Medulla oblongata (tissue), 1 donor: ENCODE measurements around the gene ELOVL2.
"Not testable (repeated sequence)": the region's sequence is repeated elsewhere in the genome, so short reads cannot be mapped to it uniquely, and the experiment has no call there.

Source experiments
- DNase-seq: peaks from one replicate; pipeline ENCODE4 v3.0.0-alpha.2; 2015; ENCODE audit errors: extremely low spot score

The ELOVL2 gene

DNA sequence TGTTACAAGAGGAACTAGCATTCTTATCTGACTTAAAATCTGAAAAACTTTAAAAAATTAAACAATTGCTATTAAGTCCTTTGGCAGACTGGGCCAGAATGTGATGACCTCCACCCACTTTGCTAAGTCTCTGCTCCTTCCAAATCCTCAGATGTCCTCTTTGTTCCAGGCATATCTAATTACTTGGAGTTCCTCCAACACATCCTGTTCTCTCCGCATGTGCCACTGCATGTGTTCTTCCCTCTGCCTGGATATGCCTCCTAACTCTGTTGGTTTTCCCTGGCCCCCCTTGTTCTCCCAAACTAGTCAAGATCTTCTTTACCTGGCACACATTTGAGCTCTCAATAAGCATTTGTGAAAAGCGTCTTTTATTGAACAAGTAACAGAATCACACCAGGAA lies 23.1 kb downstream of the ELOVL2 start:
- DNase-seq = no peak

DNA sequence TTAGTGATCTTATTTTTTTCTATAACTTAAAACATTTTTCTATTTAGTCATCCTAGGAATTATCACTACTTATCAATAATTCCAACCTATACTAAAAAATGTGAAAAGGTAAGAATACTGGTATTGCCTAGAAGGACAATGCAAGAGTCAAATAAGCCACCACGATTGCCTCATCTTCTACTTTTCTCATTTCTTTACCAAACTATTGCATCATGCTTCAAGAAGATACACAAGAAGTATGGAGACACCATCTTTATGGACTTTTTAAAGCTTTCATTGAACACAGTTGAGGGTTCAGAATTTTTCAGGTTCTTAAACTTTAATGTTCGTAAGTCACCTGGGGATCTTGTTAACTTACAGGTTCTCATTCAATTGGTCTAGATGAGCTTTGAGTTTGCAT lies 25.9 kb downstream of the ELOVL2 start:
- no peak for DNase-seq

DNA sequence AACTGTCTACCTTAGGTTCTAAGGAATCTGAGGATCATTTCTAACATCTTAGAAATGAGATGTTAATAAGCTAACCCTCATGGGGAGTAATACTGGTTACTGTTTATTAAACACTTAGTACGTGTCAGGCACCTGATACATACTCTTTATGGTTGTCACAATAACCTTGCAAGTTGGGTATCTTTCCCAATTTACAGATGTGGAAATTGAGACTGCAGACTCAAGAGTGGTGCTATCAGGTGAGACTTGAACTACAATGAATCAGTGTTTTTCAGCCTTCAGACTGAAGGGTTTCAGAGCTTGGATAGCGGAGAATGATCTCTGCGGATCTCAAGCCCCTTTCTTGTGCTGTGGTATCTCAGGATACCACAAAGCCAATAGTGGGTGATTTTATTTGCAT lies 27.0 kb downstream of the ELOVL2 start:
- DNase-seq = no peak

DNA sequence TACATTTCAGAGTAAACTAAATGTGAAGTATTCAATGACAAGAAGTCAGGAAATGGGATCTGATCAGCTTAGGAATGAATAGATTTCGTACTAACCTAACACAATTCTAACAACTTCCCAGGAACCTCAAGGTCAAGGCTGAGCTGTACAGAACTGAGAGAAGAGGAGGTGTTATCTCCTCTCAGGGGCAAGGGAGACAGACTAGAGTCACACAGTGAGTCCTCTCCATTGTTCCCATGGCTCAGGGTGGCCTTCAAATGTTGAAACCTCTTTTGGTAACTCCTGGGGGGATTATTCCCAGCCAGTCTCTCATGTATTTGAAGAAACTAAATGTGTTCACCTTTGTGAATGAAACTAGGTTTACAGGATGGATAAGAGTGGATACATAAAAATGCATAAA lies 27.7 kb downstream of the ELOVL2 start:
- DNase-seq = no peak

DNA sequence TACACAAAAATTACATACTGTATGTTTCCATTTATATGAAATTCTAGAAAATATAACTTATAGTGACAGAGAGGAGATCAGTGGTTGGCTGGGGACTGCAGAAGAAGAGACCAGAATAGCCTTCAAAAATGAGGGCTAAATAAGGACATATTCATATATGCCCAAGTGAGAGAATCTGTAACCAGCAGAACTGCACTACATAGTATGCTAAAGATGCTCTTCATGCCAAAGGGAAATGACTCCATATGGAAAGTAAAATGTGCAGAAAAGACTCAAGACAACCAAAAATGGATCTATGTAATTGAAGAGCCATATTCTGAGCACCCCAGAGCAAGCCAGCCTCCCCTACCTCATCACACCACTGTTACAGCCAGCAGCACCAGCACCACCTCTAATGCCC lies 29.0 kb downstream of the ELOVL2 start:
- no peak for DNase-seq

DNA sequence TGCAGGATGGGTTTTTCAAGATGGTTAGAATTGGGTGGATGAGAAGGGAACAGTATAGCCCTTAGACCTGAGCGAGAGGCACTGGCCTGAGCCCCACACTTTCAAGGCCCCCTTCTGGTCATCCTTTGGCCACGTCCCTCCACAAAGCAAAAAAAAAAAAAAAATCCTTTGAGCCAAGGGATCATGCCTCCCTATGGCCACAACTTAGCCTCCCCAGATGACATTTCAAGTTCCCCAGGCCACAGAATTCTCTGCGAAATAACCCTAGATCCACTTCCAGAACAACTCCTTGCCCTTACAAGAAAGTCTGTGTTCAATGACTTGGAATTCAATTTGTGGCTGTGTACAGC lies 30.4 kb downstream of the ELOVL2 start:
- DNase-seq = no peak

DNA sequence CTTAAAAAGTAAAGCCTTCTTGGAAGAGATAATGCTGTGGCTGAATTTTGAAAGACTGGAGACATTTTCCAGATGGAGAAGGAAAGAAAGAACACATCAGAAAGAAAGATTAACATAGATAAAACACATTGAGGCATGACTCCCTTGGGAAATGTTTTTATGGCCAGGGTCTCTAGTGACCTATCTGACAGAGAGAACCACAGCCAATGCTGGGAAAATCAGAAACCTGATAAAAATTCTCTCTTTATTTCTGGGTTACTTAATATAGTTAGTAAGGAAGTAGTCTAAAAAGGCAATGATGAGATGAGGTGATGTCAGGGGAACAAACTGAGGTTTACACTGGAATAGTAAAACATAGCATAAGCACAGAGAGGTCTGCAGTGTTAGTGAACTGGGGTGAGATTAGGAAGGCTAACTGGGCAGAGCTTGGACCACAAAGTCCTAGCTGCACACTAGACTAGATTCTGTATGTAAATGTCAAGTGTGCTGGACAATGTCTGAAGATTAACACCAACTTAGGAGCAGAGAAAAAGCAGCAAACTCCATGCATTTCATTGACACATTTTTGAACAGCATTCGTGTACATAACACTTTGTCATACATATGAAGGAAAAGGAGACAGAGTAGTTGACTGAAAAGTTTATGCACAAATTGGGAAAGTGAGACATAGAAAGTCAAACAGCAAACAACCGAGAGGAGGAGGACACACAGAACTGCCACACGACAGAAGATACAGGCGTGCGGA lies 31.0 kb downstream of the ELOVL2 start:
- DNase-seq = no peak

DNA sequence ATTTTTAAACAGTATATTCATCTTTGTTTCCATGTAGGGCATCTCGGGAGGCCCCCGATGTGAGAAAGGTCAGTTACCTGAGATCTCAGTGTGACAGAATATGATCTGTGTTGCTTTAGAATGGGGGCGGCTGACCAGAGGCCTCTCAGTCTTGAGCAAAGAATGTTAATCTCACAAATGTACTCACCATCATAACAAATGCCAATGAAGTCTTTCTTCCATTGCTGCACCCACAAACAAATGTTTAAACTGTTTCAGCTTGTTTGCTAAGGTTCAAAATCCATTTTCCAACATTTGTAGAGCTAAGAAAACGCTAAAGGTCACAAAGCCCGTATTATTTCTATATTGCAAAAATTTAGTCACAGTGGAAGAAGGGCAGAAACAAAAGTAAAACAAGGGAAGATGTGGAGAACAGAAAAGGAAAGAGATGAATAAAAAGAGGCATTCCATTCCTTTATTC lies 31.8 kb downstream of the ELOVL2 start:
- no peak for DNase-seq

DNA sequence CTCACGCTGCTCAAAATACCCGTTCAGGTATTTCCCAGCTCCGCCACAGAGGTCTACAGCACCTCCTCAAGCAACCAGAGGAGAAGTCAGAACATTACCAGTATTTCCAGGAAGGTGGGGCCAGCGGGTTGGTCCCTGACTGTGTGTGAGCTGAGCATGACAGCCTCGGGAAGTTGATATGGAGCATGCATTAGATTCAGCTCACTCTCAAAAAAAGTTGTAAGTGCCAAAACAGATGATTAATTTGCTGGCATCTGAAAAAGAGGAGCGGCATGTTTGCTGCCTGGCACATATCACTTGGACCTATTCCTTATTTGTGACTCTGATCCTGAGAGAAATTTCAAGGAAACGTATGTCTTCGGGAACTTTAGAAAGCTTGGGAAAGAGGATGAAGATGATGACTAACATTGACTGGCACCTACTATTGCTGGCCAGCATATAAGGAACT lies 32.3 kb downstream of the ELOVL2 start:
- no peak for DNase-seq

DNA sequence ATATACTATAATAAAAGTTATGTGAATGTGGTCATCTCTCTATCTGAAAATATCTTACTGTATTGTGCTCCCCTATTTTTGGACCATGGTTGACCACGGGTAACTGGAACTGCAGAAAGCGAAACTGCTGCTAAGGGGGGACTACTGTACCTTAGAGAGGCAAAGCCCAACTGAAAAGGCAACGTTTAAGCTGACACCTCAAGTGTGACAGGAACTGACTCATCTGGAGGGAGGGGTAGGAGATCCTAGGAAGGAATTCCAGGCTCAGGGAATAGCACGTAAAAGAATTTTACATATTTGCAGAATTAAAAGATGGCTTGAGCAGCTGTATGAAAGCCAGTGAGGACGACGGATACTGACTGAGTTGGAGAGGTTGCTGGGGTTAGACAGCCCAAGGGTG lies 34.8 kb downstream of the ELOVL2 start:
- DNase-seq = no peak

DNA sequence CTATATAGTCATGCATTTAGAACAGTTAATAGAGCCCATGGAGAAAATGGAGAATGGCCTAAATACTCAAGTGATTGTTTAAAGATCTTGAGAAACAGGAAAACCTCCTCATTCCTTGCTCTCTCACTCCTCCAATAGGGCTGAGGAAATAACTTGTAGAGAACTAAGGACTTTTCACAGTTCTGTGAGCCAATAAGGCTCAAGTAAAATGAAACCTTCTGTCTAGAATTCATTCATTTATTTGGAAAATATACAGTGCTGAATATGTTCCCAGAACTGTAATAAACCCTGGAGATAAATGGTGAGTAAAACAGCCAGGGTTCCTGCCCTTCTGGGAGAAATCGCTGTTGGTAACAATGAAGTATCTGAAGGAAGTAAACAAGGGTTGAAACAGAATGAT lies 35.3 kb downstream of the ELOVL2 start:
- no peak for DNase-seq

DNA sequence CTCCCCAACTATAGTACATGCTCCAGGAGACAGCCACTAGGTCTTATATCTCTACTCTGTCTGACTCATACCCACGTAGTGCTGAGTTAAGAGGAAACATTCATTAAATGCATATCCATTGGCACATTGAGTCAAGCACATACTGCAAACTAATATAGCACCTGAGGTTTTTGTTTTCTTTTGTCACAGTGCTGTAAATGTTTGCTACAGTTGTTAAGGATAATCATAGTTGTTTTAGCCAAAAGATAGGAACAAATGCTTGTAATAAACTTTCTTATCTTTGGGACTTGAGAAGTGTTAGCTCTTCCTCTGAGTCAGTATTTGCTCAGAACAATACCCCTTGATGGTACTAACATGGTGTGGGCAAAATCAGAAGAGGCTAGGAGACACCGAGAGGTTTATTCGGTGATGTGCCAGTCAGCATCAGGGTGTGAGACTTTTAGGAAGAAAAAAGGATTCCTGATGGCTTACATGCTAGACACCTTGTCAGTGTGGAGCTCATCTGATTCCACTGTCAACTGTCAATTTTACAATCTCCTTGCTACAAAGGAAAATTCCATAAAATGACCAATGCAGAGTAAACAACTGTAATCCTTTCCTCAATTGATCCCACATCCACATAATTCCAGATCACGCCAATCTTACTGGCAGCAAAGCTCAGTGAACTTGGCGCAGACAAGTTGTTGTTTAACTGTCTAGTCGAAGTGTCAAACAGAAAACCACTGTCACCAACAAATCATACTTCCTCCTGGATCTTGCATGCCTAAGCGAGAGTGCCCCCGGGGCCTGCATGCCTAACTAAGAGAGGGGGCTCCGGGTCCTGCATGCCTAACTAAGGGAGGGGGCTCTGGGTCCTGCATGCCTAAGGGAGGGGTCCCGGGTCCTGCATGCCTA lies 36.1 kb downstream of the ELOVL2 start:
- DNase-seq = no peak

DNA sequence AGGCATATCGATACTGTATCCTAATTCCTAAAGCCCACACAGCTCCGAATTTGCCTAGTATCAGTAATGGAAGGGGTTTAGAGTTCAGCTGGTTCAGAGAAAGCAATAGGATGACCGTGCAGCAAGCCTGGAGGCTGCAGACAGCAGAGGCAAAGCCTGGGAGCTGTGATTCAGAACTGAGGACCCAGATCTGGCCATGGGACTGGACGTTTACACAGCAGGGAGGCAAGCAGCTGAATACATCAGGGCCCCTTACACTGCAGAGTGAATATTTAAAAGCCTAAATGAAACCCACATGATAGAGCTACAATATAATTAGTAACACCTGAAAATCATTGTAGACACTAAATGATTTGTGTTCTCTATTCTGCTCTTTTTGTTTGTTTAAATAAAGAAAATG lies 38.0 kb downstream of the ELOVL2 start:
- no peak for DNase-seq

DNA sequence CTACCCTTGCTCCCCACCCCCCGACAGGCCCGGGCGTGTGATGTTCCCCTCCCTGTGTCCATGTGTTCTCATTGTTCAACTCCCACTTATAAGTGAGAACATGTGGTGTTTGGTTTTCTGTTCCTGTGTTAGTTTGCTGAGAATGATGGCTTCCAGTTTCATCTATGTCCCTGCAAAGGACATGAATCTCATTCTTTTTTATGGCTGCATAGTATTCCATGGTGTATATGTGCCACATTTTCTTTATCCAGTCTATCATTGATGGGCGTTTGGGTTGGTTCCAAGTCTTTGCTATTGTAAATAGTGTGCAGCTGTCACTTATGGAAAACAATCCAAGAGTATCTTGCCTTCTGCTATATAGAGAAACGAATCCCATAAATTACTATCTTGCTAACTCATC lies 40.8 kb downstream of the ELOVL2 start:
- DNase-seq = not testable (repeated sequence)

DNA sequence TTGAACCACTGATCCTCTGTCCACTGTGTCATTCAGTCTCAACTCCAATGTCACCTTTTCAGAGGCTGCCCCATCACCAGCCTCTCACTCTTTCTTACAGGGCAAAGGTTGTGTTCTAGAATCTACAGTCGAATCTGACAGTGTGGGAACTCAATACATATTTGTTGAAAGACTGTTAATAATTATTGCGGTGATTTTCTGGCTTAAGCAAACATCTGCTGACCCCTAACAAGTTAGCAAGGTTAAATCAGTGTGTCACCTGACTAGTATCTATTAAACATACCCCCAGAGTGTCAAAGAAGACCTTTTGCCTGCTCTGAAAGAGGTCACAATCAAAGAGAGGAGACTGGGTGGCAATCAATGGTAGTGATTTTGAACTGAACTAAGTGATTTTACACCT lies 41.9 kb downstream of the ELOVL2 start:
- DNase-seq = no peak

DNA sequence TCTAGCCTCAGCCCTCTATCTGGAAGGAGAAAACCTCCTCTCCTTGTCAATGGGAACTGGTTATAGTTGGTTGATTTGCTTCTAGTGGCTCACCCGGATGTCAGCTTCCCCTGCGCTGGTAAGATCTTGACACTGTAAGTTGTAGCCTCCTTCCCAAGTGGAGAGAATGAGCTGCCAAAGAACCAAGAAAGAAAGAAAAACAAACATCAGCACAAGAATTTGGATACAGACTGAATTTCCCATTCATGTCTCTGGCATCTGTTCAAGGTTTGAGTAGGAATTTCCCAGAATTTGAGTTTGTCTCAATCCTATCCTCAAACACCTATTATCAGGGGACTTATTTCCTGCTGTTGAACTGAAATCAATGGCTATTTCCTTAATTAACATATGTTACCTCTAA lies 44.1 kb downstream of the ELOVL2 start:
- peak; percentile 28 for DNase-seq

DNA sequence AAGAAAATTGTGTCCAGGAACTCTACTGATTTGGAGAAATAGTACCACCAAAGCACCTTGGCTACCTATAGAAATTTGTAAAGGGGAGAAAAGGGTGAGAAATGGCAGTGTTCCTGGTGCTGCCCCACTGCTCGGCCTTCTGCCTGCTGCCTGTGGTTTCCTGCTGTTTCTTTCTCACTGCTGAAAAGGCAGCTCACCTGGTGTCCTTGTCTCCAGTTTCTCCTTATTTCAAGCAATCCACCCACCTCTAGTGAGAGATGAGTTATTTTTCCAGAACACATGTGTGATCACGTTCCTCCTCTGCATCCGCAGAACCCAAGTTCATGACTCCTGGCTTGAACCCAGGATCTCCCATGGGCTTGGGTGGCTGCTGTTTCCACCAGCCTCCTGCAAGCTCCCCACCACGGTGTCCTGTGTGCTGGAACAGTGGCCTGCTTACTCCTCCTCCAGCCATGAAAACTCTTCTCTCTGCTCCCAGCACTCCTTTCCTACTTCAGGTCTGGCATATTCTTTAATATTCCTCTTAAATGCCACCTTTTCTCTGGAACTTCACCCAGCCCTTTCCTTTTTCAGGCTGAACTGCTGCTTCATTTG lies 48.9 kb downstream of the ELOVL2 start:
- DNase-seq = no peak

DNA sequence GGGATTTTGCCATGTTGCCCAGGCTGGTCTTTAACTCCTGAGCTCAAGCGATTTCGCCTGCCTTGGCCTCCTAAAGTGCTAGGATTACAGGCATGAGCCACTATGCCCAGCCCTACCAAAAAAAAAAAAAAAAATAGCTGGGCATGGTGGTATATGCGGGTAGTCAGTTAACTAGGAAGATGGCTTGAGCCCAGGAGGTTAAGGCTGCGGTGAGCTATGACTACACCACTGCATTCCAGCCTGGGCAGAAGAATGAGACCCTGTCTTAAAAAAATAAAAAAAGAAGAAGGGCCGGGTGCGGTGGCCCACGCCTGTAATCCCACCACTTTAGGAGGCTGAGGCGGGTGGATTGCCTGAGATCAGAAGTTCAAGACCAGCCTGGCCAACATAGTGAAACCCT lies 50.2 kb downstream of the ELOVL2 start:
- DNase-seq = no peak

DNA sequence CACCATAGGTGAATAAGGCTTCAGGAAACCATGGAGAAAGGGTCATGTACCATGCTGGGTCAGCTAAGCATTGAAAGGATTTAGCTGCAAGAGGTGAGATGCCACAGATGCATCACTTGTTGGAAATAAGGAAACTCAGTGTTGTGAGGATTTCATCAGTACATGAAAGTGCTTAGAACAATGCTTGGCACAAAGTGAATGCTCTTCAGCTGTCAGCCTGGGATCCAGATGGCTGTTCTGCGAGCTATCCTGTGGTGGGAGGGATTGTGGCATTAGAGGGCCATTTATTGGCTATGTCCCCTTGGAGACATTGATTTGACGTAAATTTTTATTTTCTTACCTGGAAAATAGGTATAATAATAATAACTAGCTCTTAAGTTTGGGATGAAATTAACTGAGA lies 53.0 kb downstream of the ELOVL2 start:
- DNase-seq = peak; percentile 40

DNA sequence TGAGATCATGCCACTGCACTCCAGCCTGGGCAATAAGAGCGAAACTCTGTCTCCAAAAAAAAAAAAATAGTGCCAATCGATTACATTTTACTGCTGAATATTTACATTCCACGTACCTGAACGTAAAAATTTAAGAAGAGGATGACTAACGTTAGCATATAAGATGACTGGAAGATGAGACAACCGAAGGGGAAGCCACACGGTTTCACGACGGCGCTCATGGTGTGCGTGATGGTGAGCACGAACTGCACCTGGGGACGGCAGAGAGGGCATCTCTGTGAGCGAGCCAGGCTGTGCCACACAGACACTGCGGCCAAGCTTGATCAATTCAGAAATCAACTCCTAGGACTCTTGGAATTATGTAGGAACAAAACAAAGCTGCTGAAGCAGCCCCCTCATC lies 54.5 kb downstream of the ELOVL2 start:
- DNase-seq = no peak

DNA sequence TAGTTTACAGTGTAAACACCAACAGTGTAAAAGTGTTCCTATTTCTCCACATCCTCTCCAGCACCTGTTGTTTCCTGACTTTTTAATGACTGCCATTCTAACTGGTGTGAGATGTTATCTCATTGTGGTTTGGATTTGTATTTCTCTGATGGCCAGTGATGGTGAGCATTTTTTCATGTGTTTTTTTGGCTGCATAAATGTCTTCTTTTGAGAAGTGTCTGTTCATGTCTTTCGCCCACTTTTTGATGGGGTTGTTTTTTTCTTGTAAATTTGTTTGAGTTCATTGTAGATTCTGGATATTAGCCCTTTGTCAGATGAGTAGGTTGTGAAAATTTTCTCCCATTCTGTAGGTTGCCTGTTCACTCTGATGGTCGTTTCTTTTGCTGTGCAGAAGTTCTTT lies 59.1 kb downstream of the ELOVL2 start:
- not testable (repeated sequence) for DNase-seq

DNA sequence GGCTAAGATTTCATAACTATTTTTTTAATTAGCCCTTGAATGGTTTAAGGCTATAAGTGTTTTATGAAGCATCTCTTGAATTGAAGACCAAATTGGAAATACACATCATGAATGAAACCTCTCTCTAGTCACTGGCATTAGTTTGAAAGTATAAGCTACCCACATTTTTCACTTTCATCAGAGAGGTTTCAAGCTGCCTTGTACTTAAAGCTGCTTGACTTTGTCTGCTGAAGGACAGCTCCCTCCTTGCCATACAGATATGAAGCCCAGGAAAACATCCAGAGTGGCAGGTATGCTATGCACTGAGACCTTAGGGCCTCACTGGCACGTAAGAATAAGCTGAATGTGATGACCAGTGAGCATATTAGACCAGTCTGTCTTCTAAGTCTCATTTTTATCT lies 62.7 kb downstream of the ELOVL2 start:
- no peak for DNase-seq

DNA sequence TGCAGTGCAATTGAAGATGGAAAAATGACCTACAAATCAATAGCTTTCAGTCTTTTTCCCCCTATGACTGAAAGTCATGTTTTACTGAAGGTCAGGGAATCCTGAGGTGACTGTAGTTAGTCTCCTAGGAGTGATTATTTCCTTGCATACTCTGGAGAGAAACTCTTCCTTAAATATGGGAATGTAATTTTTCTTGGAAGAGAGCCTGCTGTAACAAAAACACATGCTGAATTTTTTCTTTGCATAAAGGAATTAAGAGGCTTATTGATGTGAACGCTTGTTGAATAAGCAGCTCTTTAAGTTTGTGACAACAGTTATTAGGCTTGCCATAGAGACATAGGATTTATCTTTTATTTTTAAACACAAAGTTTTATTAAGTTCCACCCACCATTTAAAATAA lies 64.5 kb downstream of the ELOVL2 start:
- no peak for DNase-seq
